CD4-positive, alpha-beta T cell treated with Interleukin-15 for 4 hours (primary cell): ENCODE results near the gene TMPRSS3.

ENCODE experiments used
- DNase-seq: peaks from one replicate; pipeline ENCODE4 v3.0.0-alpha.2; 2020; ENCODE audit warnings: low spot score

Gene TMPRSS3

GRCh38 chr21:42370894-42371654 is 24.8 kb downstream of the TMPRSS3 start:
- DNase-seq, result no peak

GRCh38 chr21:42369821-42370220 is 26.0 kb downstream of the TMPRSS3 start:
- no peak for DNase-seq

DNA sequence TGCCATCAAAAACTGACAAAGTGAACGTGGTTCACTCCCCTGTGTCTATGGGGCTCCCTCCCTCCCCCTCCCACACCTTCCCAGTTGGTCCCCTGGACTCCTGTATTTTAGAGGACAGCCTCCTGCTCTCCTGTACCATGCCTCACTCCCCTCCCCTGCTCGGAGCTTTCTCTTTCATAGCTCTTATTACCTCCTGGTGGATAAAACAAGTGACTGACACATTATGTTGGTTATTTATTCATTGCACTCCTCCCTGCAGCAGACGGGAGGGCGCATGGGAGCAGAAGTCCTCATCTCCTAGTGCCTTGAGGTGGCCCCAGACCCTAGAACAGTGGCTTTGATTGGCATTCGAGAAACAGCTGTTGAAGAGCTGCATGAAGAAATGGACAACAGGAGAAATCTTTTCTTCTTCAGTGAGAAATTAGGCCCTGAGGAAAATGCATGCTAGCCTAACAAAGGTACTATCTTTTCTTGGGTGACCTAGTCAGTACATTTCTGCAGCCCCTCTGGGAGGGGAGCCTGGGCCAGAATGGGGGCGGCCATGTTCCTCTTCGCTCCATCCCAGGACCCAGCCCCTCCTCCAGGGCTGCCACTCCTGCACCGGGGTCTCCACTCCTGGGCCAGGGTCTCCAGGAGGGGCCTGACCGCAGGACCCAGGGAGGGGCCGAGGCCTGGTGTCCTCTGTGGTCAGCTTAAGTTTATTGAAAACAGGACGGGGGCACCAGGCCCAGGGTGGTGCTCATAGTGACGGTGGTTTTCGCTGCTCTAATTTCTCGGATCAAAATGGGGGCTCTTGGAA is 28.3 kb downstream of the TMPRSS3 start:
- DNase-seq, result no peak

- no peak for DNase-seq
These were observed 29.4 kb downstream of the TMPRSS3 start, which contains the start of gene TFF1 for GRCh38 chr21:42366292-42367010. Gene TFF1, minus strand, starts transcription at chr21:42366535. Its CDS starts 40 bp downstream, at chr21:42366495.

DNA sequence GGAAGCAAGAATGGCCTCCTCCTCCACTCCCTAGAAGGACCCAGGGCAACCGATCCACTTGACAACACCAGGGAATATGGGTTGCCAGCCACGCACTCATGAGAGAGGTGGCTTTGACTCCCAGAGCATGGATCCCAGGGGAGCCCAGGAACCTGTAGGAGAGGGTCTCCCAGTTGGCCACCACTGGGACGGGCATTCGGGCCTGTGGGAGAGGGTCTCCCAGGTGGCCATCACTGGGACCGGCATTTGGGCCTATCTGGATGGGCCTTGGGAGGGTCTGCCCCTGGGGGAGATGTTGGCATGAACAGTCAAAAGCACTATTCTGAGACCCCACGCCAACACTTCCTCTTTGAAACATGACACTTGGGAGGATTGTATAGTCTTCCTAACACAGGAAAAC is 30.1 kb downstream of the TMPRSS3 start:
- no peak for DNase-seq

GRCh38 chr21:42364304-42364865 is 31.5 kb downstream of the TMPRSS3 start:
- no peak for DNase-seq

GRCh38 chr21:42363312-42363711 is 32.5 kb downstream of the TMPRSS3 start:
- DNase-seq, result no peak

- no peak for DNase-seq
These were observed 33.2 kb downstream of the TMPRSS3 start for GRCh38 chr21:42362700-42363099.

DNA sequence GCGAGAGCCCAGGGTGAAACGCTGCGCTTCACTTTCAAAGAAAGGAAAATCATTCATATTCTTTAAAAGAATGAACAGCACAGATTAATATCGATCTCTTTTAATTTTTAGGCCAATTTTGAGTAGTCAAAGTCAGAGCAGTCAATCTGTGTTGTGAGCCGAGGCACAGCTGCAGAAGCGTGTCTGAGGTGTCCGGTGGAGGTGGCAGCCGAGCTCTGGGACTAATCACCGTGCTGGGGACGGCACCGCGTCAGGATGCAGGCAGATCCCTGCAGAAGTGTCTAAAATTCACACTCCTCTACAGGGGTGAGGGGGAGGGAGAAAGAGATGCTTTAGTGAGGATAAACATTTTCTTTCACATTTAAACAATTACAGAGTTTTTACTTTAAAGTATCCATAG is 33.7 kb downstream of the TMPRSS3 start:
- no peak for DNase-seq

GRCh38 chr21:42361286-42361685 is 34.6 kb downstream of the TMPRSS3 start:
- no peak for DNase-seq

- DNase-seq, result no peak
These were observed 35.5 kb downstream of the TMPRSS3 start for GRCh38 chr21:42360317-42360716.

DNA sequence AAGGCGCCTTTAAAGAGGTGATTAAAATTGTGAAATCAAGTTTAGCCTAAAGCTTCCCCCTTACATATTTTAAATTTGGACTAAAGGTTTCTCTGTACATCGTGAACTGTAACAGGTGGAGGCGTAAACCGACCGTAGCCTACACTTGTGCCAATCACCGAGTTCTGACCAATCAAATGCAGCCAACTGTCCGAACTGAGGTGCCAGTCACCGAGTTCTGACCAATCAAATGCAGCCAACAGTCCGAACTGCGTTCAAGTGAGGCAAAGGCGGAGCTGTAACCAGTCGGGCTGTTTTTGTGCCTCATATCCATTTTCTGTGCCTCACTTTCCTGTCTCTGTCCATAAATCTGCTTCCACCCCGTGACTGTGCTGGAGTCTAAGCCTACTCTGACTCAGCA is 36.9 kb downstream of the TMPRSS3 start:
- no peak for DNase-seq

DNA sequence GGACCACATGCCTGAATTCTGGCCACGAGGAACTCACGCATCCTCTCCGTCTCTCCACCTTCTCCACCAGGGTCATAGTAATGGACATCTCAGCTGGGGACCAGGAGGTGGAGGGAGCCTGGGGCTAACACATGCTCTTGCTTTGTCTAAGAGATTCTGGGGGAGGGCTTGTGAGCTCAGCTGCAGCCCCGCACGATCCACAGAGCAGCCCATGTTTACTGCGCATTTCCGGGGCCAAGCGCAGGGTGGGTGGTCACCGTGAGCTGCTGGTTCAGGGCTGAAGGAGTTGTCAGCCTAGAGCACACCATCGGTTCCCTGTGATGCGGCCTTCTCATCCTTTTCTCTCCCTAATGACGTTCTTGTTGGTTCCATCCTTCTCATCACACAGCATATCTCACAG is 37.6 kb downstream of the TMPRSS3 start:
- DNase-seq, result no peak

GRCh38 chr21:42357307-42357706 is 38.5 kb downstream of the TMPRSS3 start:
- DNase-seq, result no peak

GRCh38 chr21:42356650-42357049 is 39.2 kb downstream of the TMPRSS3 start:
- DNase-seq, result no peak

DNA sequence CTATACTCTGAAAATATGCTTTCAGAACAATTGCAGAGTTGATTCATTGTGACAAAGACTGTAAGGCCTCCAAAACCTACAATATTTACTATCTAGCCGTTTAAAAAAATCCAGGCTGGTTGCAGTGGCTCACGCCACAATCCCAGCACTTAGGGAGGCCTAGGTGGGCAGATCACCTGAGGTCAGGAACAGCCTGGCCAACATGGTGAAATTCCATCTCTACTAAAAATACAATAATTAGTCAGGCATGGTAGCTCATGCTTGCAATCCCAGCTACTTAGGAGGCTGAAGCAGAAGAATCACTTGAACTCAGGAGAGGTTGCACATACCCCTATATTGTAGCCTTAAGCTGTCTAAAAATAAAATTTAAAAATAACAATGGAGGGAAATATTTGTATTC is 39.8 kb downstream of the TMPRSS3 start:
- no peak for DNase-seq

DNA sequence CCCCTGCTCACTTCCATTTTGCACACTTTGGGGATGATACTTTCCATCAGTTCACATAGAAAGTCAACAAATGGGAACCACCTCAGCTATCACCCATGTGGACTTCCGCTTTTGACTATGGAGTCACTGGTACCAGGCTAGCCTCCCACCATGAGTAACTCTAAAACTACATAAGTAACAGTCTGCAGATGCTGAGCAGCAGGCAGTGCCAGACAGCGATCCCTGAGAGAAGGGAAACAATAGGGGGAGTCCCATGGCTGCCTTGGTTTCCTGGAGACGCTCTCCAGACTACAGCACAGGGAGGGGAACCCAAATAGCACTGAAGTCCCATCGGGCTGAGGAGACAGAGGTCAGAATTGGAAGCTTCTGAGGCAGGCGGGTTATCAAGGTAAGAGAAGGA is 42.2 kb downstream of the TMPRSS3 start:
- DNase-seq, result no peak

- DNase-seq, result no peak
These were observed 43.3 kb downstream of the TMPRSS3 start for GRCh38 chr21:42352441-42353095.

GRCh38 chr21:42351626-42352440 is 44.0 kb downstream of the TMPRSS3 start:
- DNase-seq, result no peak

- no peak for DNase-seq
These were observed 44.9 kb downstream of the TMPRSS3 start, which contains the start of gene TFF2 for GRCh38 chr21:42350927-42351426. Gene TFF2, minus strand, starts transcription at chr21:42350994. Its CDS starts 37 bp downstream, at chr21:42350957.
